SK-N-SH (cell line): ENCODE results near the gene C1QC. TPM values are rescaled to one million over a fixed set of nuclear protein-coding genes. Genes with fewer than 3 reads are reported as not detected.

Experiments
- CTCF ChIA-PET: fragments of 300-600, 350-600 bp; formaldehyde crosslinking; extraction: SDS; loops from one replicate; lab custom pipeline; 2021; lab: Yijun Ruan, JAX
- POLR2A ChIA-PET: fragments of 350-600 bp; sonication (Branson Sonifier 250); formaldehyde crosslinking; extraction: SDS; loops from one replicate; lab custom pipeline; 2020; ENCODE audit warnings: antibody characterized with exemption, inconsistent platforms; lab: Yijun Ruan, JAX
- DNase-seq: peaks from one replicate; pipeline ENCODE4 v3.0.0; 2012
- H2AFZ ChIP-seq: fragments of 200-600 bp; sonication (generic); 2 replicates; pipeline ENCODE4 v1.8.1; 2016; ENCODE audit warnings: antibody characterized with exemption, mild to moderate bottlenecking, low read depth
- H3F3A ChIP-seq: fragments of 200-600 bp; sonication (generic); replicated peaks from 2 replicates; pipeline ENCODE3; 2016; ENCODE audit warnings: antibody characterized with exemption, mild to moderate bottlenecking; ENCODE audit not compliant: insufficient read depth
- H3K27ac ChIP-seq, 2 experiments: fragments of 200-500 bp in 1 of 2; fragments of 200-600 bp in 1 of 2; sonication (Bioruptor generic) in 1 of 2; sonication (generic), shearing (Covaris generic) in 1 of 2; 2 replicates each; pipeline versions ENCODE4 v1.5.1 to v1.6.1; 2014 to 2016; ENCODE audit warnings: low read depth in 2 of 2, inconsistent platforms in 1 of 2, low read length in 1 of 2, mild to moderate bottlenecking in 1 of 2, mixed read lengths in 1 of 2
- H3K27me3 ChIP-seq: fragments of 200-600 bp; sonication (generic), shearing (Covaris generic); 2 replicates; pipeline ENCODE4 v1.6.1; 2016; ENCODE audit warnings: mixed run types; ENCODE audit not compliant: insufficient read depth
- H3K36me3 ChIP-seq, 2 experiments: fragments of 200-500 bp in 1 of 2; fragments of 200-600 bp in 1 of 2; sonication (Bioruptor generic) in 1 of 2; sonication (generic) in 1 of 2; replicated peaks in 1 of 2; 2 replicates each; pipeline versions ENCODE3 to v1.5.1; 2014 to 2016; ENCODE audit warnings: low read length in 1 of 2, mild to moderate bottlenecking in 1 of 2; ENCODE audit not compliant: insufficient read depth in 2 of 2, control insufficient read depth in 1 of 2
- H3K4me1 ChIP-seq, 2 experiments: fragments of 200-500 bp in 1 of 2; fragments of 200-600 bp in 1 of 2; sonication (Bioruptor generic) in 1 of 2; sonication (generic), shearing (Covaris generic) in 1 of 2; 2 replicates each; pipeline versions ENCODE4 v1.5.1 to v1.6.1; 2014 to 2016; ENCODE audit warnings: low read depth in 1 of 2, low read length in 1 of 2, mixed run types in 1 of 2; ENCODE audit not compliant: insufficient read depth in 2 of 2, control insufficient read depth in 1 of 2
- H3K4me2 ChIP-seq: fragments of 200-600 bp; sonication (generic), shearing (Covaris generic); 2 replicates; pipeline ENCODE4 v1.6.1; 2017; ENCODE audit warnings: mixed run types
- H3K4me3 ChIP-seq, 2 experiments: fragments of 200-500 bp in 1 of 2; fragments of 200-600 bp in 1 of 2; sonication (Bioruptor generic) in 1 of 2; sonication (generic), shearing (Covaris generic) in 1 of 2; 2 replicates each; pipeline versions ENCODE4 v1.5.1 to v1.8.1; 2014 to 2016; ENCODE audit warnings: low read depth in 2 of 2, inconsistent platforms in 1 of 2, low read length in 1 of 2, mild to moderate bottlenecking in 1 of 2, mixed read lengths in 1 of 2, moderate library complexity in 1 of 2
- H3K79me2 ChIP-seq: fragments of 200-600 bp; sonication (generic); 2 replicates; pipeline ENCODE4 v1.8.1; 2017; ENCODE audit warnings: mild to moderate bottlenecking; ENCODE audit not compliant: insufficient read depth
- H3K9ac ChIP-seq: fragments of 200-600 bp; sonication (generic); 2 replicates; pipeline ENCODE4 v1.6.1; 2017; ENCODE audit warnings: mixed run types
- H3K9me2 ChIP-seq: fragments of 200-600 bp; sonication (generic); 2 replicates; pipeline ENCODE4 v1.6.1; 2017; ENCODE audit warnings: mixed run types
- H3K9me3 ChIP-seq: fragments of 200-600 bp; sonication (generic); 2 replicates; pipeline ENCODE4 v1.6.1; 2017; ENCODE audit warnings: mixed run types, mild to moderate bottlenecking, moderate library complexity
- H4K20me1 ChIP-seq: fragments of 200-600 bp; sonication (generic); 2 replicates; pipeline ENCODE4 v1.6.1; 2017; ENCODE audit warnings: mild to moderate bottlenecking, mixed run types; ENCODE audit not compliant: insufficient read depth
- CHD2 ChIP-seq: fragments of 150-350 bp; IDR thresholded peaks from 2 replicates; pipeline ENCODE4 v1.6.1; 2018; ENCODE audit warnings: low read length; ENCODE audit not compliant: partially characterized antibody
- EP300 ChIP-seq, 2 experiments: IDR thresholded peaks; 2 replicates each; pipeline versions ENCODE4 v1.4.0 to v1.6.1; 2012; ENCODE audit warnings: borderline replicate concordance in 1 of 2, low read depth in 1 of 2, low read length in 1 of 2
- EZH2phosphoT487 ChIP-seq: fragments of 200-600 bp; sonication (generic); IDR thresholded peaks from 2 replicates; pipeline ENCODE4 v1.6.1; 2017; ENCODE audit warnings: low read depth, mixed run types, mild to moderate bottlenecking, antibody characterized with exemption, moderate library complexity, borderline replicate concordance
- FOSL2 ChIP-seq: IDR thresholded peaks from 2 replicates; pipeline ENCODE4 v1.4.0; 2012; ENCODE audit warnings: low read depth, mild to moderate bottlenecking, moderate library complexity, borderline replicate concordance
- FOXJ3 ChIP-seq: sonication (generic); formaldehyde crosslinking; IDR thresholded peaks from 2 replicates; pipeline ENCODE4 v1.5.1; 2020; ENCODE audit warnings: mild to moderate bottlenecking, missing genetic modification reagents
- IRF3 ChIP-seq: fragments of 150-350 bp; IDR thresholded peaks from 2 replicates; pipeline ENCODE4 v1.6.1; 2016; ENCODE audit warnings: mild to moderate bottlenecking, low read depth, low read length
- JUND ChIP-seq: IDR thresholded peaks from 2 replicates; pipeline ENCODE4 v1.4.0; 2012
- MEF2A ChIP-seq: IDR thresholded peaks from 2 replicates; pipeline ENCODE4 v1.4.0; 2012; ENCODE audit warnings: low read depth, borderline replicate concordance
- MXI1 ChIP-seq: IDR thresholded peaks from 2 replicates; pipeline ENCODE4 v1.6.1; 2012; ENCODE audit warnings: mild to moderate bottlenecking, low read depth, low read length, improper control_type of control experiment
- POLR2AphosphoS5 ChIP-seq: IDR thresholded peaks from 2 replicates; pipeline ENCODE4 v1.6.1; 2012; ENCODE audit warnings: low read depth, low read length
- RAD21 ChIP-seq: IDR thresholded peaks from 2 replicates; pipeline ENCODE4 v1.6.1; 2012; ENCODE audit warnings: mild to moderate bottlenecking, low read length
- RCOR1 ChIP-seq: fragments of 150-350 bp; IDR thresholded peaks from 2 replicates; pipeline ENCODE4 v1.6.1; 2017; ENCODE audit warnings: antibody characterized with exemption, low read length
- RFX5 ChIP-seq: IDR thresholded peaks from 2 replicates; pipeline ENCODE4 v1.6.1; 2012; ENCODE audit warnings: mild to moderate bottlenecking, improper control_type of control experiment, low read length
- TCF12 ChIP-seq: IDR thresholded peaks from 2 replicates; pipeline ENCODE4 v1.4.0; 2012
- WGBS: methylation state at CpG from one replicate; pipeline ENCODE4 v1.1.6; 2017; ENCODE audit warnings: low lambda C conversion rate; 5-methylcytosine and 5-hydroxymethylcytosine counted together
- polyA plus RNA-seq, 3 experiments: library from polyadenylated mRNA; depleted of rRNA; stranded (reverse); fragments of >200 nt; gene quantifications; 2 replicates each; pipeline ENCODE4 v1.2.3, GENCODE V29; 2012
- TF ChIP-seq, protein P1 (sequence below): fragments of 200-600 bp; sonication (generic); IDR thresholded peaks from 2 replicates; pipeline ENCODE4 v1.6.1; 2017; ENCODE audit warnings: antibody characterized with exemption, mild to moderate bottlenecking, moderate library complexity
- TF ChIP-seq, protein P2 (sequence below): IDR thresholded peaks from 2 replicates; pipeline ENCODE4 v1.4.0; 2012; ENCODE audit warnings: low read depth, borderline replicate concordance

Gene C1QC
- polyA plus RNA-seq, 1 of the 3 experiments (the other 2 are of a cell fraction), result not detected

DNA sequence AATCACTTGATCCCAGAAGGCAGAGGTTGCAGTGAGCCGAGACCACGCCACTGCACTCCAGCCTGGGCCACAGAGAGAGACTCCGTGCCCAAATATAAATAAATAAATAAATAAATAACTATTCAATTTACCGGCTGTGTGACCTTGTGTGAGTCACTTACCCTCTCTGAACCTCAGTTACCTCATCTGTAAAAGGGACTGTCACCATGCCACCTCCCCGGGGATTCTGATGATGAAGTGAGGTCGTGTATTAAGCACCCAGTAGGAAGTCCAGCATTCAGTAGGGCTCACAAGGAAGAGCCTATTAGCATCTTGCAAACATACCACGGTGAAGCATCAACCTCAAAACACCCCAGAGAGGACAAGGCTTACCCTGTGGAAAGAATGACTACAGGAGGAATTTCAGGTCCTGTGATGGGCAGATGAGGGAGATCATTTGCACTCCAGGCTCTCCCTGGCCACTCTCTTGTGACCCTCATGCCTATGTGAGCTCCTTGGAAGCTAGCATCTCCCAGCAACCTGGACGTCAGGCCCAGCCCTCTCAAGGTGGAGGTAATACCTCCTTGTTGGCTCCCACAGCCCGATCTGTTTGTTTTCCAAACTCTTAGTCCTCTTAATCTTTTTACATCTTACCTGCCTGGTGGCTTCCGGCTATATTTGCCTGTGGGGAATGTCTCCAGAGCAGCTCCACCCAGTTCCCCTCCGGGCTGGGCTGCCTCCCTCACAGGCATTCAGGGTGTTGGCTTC is 14.6 kb upstream of the C1QC start:
- no peak overlapping the region for H2AFZ ChIP-seq
- H3K9ac ChIP-seq, result no peak overlapping the region
- no peak overlapping the region for H3K4me2 ChIP-seq
- peaks cover 22% of the 10 kb centered on the region for H3K27me3 ChIP-seq
- no peaks in the 10 kb centered on the region for H3K9me3 ChIP-seq
- WGBS, result 36% methylated on average over 11 of the region's 11 CpGs
- no peaks in the 10 kb centered on the region for H3K79me2 ChIP-seq
- POLR2A ChIA-PET, result no interaction called here
- H3K36me3 ChIP-seq, result no peaks in the 10 kb centered on the region
- H3K4me1 ChIP-seq, result no peaks in the 10 kb centered on the region
- no peaks in the 10 kb centered on the region for H3F3A ChIP-seq
- no peaks in the 10 kb centered on the region for H3K9me2 ChIP-seq
- no peak overlapping the region for H3K4me3 ChIP-seq
- no peaks in the 10 kb centered on the region for H4K20me1 ChIP-seq
- H3K27ac ChIP-seq, result no peak overlapping the region
- DNase-seq, result no peak
- CTCF ChIA-PET, result interaction anchor here (1.1 to 2.8 kb wide), 4 partner anchors 10 to 212 kb away, joined by 3 to 13 read pairs (median 6); no protein-coding TSS in a partner anchor
- TF ChIP-seq RCOR1, result no peak
- TF ChIP-seq MXI1, result no peak
- TF ChIP-seq EZH2phosphoT487, result no peak
- no peak for TF ChIP-seq JUND
- TF ChIP-seq CHD2, result no peak
- TF ChIP-seq, protein P1, sequence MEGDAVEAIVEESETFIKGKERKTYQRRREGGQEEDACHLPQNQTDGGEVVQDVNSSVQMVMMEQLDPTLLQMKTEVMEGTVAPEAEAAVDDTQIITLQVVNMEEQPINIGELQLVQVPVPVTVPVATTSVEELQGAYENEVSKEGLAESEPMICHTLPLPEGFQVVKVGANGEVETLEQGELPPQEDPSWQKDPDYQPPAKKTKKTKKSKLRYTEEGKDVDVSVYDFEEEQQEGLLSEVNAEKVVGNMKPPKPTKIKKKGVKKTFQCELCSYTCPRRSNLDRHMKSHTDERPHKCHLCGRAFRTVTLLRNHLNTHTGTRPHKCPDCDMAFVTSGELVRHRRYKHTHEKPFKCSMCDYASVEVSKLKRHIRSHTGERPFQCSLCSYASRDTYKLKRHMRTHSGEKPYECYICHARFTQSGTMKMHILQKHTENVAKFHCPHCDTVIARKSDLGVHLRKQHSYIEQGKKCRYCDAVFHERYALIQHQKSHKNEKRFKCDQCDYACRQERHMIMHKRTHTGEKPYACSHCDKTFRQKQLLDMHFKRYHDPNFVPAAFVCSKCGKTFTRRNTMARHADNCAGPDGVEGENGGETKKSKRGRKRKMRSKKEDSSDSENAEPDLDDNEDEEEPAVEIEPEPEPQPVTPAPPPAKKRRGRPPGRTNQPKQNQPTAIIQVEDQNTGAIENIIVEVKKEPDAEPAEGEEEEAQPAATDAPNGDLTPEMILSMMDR, result no peak
- no peak for TF ChIP-seq RAD21
- no peak for TF ChIP-seq TCF12

DNA sequence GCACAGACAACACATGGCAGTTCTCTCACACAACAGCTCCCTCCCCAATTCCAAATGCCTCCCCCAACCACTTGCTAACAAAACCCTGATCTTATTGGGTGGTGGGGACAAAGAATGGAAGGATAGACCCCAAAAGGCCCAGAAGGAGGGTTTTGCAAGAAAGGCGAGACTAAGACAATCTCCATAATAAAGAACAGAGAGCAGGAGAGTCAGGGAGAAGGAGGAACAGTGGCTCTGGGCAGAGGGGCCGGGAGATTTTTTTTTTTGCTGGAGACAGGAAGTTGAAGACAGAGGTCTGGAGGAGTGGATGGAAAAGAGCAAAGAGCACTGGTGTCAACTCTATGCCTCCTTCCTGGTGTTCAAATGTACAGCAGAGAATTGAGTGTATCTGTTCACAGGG is 13.5 kb upstream of the C1QC start:
- Histone ChIP-seq H3K27me3 (peaks cover 26% of the 10 kb centered on the region), H3K4me2 (no peak overlapping the region), H4K20me1 (no peaks in the 10 kb centered on the region), H3F3A (no peaks in the 10 kb centered on the region), H3K4me1 (no peaks in the 10 kb centered on the region), H3K79me2 (no peaks in the 10 kb centered on the region), H2AFZ (no peak overlapping the region), H3K36me3 (no peaks in the 10 kb centered on the region), H3K9ac (no peak overlapping the region)
- POLR2A ChIA-PET, result no interaction called here
- WGBS, result 60% methylated on average over 2 of the region's 2 CpGs
- CTCF ChIA-PET, result interaction anchor here (1.1 to 2.8 kb wide), 3 partner anchors 12 to 213 kb away, joined by 4 to 13 read pairs (median 7); no protein-coding TSS in a partner anchor
- no peak for DNase-seq
- TF ChIP-seq FOXJ3 (no peak), RAD21 (no peak), IRF3 (no peak), EP300 (IDR thresholded peaks at IDR 0.05; ENCODE audit: borderline replicate concordance in 1 of 2, low read depth in 1 of 2, low read length in 1 of 2) (no peak), FOSL2 (no peak), RFX5 (no peak), POLR2AphosphoS5 (no peak), MXI1 (no peak), MEF2A (no peak)
- TF ChIP-seq, protein P2, sequence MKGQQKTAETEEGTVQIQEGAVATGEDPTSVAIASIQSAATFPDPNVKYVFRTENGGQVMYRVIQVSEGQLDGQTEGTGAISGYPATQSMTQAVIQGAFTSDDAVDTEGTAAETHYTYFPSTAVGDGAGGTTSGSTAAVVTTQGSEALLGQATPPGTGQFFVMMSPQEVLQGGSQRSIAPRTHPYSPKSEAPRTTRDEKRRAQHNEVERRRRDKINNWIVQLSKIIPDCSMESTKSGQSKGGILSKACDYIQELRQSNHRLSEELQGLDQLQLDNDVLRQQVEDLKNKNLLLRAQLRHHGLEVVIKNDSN, result no peak
- TF ChIP-seq, protein P1, result no peak
- TF ChIP-seq, all 33 proteins: peak for 0
- Histone ChIP-seq H3K9me2 (no peaks in the 10 kb centered on the region), H3K27ac (no peak overlapping the region), H3K4me3 (no peak overlapping the region), H3K9me3 (no peaks in the 10 kb centered on the region)
